OCI-LY3 (cell line): Measurements from ENCODE around the gene CEBPB.

Experiments
- CTCF ChIP-seq: fragments of 200-600, 300-600 bp; sonication (generic); IDR thresholded peaks from 2 replicates; pipeline ENCODE4 v1.5.1; 2014; ENCODE audit warnings: antibody characterized with exemption, low read length, low read depth
- EZH2phosphoT487 ChIP-seq: fragments of 200-600 bp; shearing (Covaris generic); IDR thresholded peaks from 2 replicates; pipeline ENCODE4 v1.6.1; 2018; ENCODE audit warnings: antibody characterized with exemption, mixed run types, low read depth

- TF ChIP-seq CTCF (no peak), EZH2phosphoT487 (no peak)
Measured at GRCh38 chr20:50189681-50190250, 864 bp upstream of the CEBPB start.
